ENCODE measurements around the gene ZYX. TPM values are rescaled to one million over a fixed set of nuclear protein-coding genes. Genes with fewer than 3 reads are reported as not detected.
A peak's percentile ranks its signal among the peaks of the same experiment; 100 is the strongest.

Gene ZYX
- total RNA-seq, 1 donor from 2014 or later = 412 TPM

GRCh38 chr7:143375298-143376034 lies 5.7 kb upstream of the ZYX start:
- Mint-ChIP-seq H3K4me1 (ENCODE audit: unreplicated experiment) (peaks cover 33% of the 10 kb centered on the region), H3K4me3 (ENCODE audit: unreplicated experiment) (no peak overlapping the region)
- no peak for DNase-seq (ENCODE audit: extremely low spot score, unreplicated experiment)

DNA sequence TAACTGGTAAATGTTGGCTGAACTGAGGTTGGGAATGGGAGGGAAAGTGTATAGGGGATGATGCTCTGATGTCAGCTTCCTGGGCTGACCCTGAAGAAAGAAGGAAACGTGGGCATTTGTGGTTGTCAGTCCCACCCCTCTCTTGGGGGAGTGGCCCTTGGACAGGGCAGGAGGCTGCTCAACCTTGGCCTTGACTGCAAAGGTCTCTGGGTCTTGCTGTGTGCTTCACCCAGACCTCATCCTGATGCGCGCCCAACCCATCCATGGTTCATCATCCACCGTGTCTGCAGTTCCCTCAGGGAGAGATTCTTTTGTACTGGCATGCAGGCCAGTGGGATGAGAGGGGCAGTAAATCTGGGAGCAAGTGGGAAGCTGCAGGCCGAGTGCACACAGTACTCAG lies 4.7 kb upstream of the ZYX start:
- Mint-ChIP-seq H3K27ac (ENCODE audit: unreplicated experiment) (no peak overlapping the region), H3K9me3 (ENCODE audit: unreplicated experiment) (no peaks in the 10 kb centered on the region), H3K4me3 (ENCODE audit: unreplicated experiment) (no peak overlapping the region), H3K27me3 (ENCODE audit: unreplicated experiment) (no peaks in the 10 kb centered on the region), H3K36me3 (ENCODE audit: unreplicated experiment) (no peaks in the 10 kb centered on the region), H3K4me1 (ENCODE audit: unreplicated experiment) (peaks cover 33% of the 10 kb centered on the region)
- TF ChIP-seq, protein P1, sequence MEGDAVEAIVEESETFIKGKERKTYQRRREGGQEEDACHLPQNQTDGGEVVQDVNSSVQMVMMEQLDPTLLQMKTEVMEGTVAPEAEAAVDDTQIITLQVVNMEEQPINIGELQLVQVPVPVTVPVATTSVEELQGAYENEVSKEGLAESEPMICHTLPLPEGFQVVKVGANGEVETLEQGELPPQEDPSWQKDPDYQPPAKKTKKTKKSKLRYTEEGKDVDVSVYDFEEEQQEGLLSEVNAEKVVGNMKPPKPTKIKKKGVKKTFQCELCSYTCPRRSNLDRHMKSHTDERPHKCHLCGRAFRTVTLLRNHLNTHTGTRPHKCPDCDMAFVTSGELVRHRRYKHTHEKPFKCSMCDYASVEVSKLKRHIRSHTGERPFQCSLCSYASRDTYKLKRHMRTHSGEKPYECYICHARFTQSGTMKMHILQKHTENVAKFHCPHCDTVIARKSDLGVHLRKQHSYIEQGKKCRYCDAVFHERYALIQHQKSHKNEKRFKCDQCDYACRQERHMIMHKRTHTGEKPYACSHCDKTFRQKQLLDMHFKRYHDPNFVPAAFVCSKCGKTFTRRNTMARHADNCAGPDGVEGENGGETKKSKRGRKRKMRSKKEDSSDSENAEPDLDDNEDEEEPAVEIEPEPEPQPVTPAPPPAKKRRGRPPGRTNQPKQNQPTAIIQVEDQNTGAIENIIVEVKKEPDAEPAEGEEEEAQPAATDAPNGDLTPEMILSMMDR (IDR thresholded peaks at IDR 0.05) = no peak
- DNase-seq (ENCODE audit: extremely low spot score, unreplicated experiment) = no peak

More at GRCh38 chr7:143375298-143376034, 5.7 kb upstream of the ZYX start:
- TF ChIP-seq, protein P1 (IDR thresholded peaks at IDR 0.05) = no peak
- no peaks in the 10 kb centered on the region for H3K36me3 Mint-ChIP-seq (ENCODE audit: unreplicated experiment)
- no peak overlapping the region for H3K27ac Mint-ChIP-seq (ENCODE audit: unreplicated experiment)
- no peaks in the 10 kb centered on the region for H3K27me3 Mint-ChIP-seq (ENCODE audit: unreplicated experiment)
- no peaks in the 10 kb centered on the region for H3K9me3 Mint-ChIP-seq (ENCODE audit: unreplicated experiment)

- H3K27ac Mint-ChIP-seq (ENCODE audit: unreplicated experiment) = peak overlapping the region; percentile 82
- TF ChIP-seq, protein P1 (IDR thresholded peaks at IDR 0.05) = no peak
- H3K36me3 Mint-ChIP-seq (ENCODE audit: unreplicated experiment) = peaks cover 5% of the 10 kb centered on the region
- H3K4me1 Mint-ChIP-seq (ENCODE audit: unreplicated experiment) = peaks cover 23% of the 10 kb centered on the region
- no peaks in the 10 kb centered on the region for H3K27me3 Mint-ChIP-seq (ENCODE audit: unreplicated experiment)
- DNase-seq (ENCODE audit: extremely low spot score, unreplicated experiment) = no peak
- peak overlapping the region; percentile 77 for H3K4me3 Mint-ChIP-seq (ENCODE audit: unreplicated experiment)
- H3K9me3 Mint-ChIP-seq (ENCODE audit: unreplicated experiment) = no peaks in the 10 kb centered on the region
Observed at GRCh38 chr7:143379611-143380259, 1.4 kb upstream of the ZYX start.

DNA sequence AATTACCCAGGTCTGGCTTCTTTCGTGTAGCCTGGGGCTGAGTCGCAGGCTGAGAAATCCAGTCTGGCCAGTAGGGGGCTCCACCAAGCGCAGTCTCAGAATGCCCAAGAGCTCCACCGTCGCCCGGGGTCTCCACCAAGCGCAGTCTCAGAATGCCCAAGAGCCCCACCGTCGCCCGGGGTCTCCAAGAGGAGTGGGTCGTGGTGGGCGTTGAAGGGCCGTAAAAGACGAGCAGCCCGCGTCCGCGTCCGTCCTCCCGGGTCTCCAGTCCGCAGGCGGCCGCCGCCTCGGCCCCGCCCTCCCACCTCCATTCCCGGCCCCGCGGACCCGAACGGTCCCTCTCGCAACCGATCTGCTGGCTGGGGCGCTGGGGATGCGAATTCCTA lies 892 bp upstream of the ZYX start:
- no peaks in the 10 kb centered on the region for H3K27me3 Mint-ChIP-seq (ENCODE audit: unreplicated experiment)
- TF ChIP-seq, protein P1 (IDR thresholded peaks at IDR 0.05) = peak; percentile 89
- peak overlapping the region; percentile 77 for H3K4me3 Mint-ChIP-seq (ENCODE audit: unreplicated experiment)
- peak overlapping the region; percentile 82 for H3K27ac Mint-ChIP-seq (ENCODE audit: unreplicated experiment)
- H3K36me3 Mint-ChIP-seq (ENCODE audit: unreplicated experiment) = peaks cover 5% of the 10 kb centered on the region
- DNase-seq (ENCODE audit: extremely low spot score, unreplicated experiment) = peak; percentile 95
- peaks cover 23% of the 10 kb centered on the region for H3K4me1 Mint-ChIP-seq (ENCODE audit: unreplicated experiment)
- H3K9me3 Mint-ChIP-seq (ENCODE audit: unreplicated experiment) = no peaks in the 10 kb centered on the region

DNA sequence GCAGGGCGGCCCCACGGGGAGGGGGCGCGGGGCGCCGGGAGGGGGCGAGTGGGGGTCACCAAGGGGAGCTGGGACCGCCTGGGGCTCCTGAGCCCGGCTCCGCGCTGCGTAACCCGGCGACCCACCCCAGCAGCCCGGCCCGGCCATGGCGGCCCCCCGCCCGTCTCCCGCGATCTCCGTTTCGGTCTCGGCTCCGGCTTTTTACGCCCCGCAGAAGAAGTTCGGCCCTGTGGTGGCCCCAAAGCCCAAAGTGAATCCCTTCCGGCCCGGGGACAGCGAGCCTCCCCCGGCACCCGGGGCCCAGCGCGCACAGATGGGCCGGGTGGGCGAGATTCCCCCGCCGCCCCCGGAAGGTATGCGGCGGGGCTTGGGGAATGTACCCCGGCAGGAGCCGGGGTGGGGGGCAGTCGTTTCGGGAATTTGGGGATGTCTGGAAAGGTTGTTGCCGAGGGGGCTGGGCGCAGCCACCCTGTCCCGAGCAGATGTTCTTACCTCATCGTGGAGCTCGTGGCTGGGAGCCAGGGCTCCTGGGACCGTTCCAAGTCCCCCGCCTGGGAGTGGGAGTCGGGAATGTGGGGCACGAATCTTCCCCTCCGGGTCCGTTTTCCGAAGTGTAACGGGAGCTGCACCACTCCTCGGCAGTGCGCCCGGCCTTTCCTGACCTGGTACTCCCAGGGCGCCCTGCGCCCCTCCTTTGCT lies 431 bp downstream of the ZYX start:
- peaks cover 5% of the 10 kb centered on the region for H3K36me3 Mint-ChIP-seq (ENCODE audit: unreplicated experiment)
- H3K4me1 Mint-ChIP-seq (ENCODE audit: unreplicated experiment) = peaks cover 21% of the 10 kb centered on the region
- TF ChIP-seq, protein P1 (IDR thresholded peaks at IDR 0.05) = no peak
- H3K4me3 Mint-ChIP-seq (ENCODE audit: unreplicated experiment) = no peak overlapping the region
- peak; percentile 95 for DNase-seq (ENCODE audit: extremely low spot score, unreplicated experiment)
- no peaks in the 10 kb centered on the region for H3K27me3 Mint-ChIP-seq (ENCODE audit: unreplicated experiment)
- H3K9me3 Mint-ChIP-seq (ENCODE audit: unreplicated experiment) = no peaks in the 10 kb centered on the region
- H3K27ac Mint-ChIP-seq (ENCODE audit: unreplicated experiment) = peak overlapping the region; percentile 77
